GM10248 (cell line): Measurements from ENCODE around the gene EFCAB6.
"Not testable (repeated sequence)": the region's sequence is repeated elsewhere in the genome, so short reads cannot be mapped to it uniquely, and the experiment has no call there.

Source experiments
- CTCF ChIA-PET: fragments of 300-600 bp; sonication (Branson Sonifier 250); formaldehyde crosslinking; extraction: SDS; loops from one replicate; lab custom pipeline; 2021; ENCODE audit warnings: antibody characterized with exemption; lab: Yijun Ruan, JAX
- POLR2A ChIA-PET: fragments of 350-650 bp; sonication (Branson Sonifier 250); formaldehyde crosslinking; extraction: SDS; loops from one replicate; lab custom pipeline; 2020; ENCODE audit warnings: antibody characterized with exemption; lab: Yijun Ruan, JAX
- DNase-seq: peaks from one replicate; pipeline ENCODE4 v3.0.0; 2012; ENCODE audit errors: extremely low spot score
- CTCF ChIP-seq: IDR thresholded peaks from 2 replicates; pipeline ENCODE4 v1.5.1; 2012; ENCODE audit warnings: mild to moderate bottlenecking, low read depth; ENCODE audit errors: extremely low read depth, missing control alignments, control extremely low read depth

Gene EFCAB6

DNA sequence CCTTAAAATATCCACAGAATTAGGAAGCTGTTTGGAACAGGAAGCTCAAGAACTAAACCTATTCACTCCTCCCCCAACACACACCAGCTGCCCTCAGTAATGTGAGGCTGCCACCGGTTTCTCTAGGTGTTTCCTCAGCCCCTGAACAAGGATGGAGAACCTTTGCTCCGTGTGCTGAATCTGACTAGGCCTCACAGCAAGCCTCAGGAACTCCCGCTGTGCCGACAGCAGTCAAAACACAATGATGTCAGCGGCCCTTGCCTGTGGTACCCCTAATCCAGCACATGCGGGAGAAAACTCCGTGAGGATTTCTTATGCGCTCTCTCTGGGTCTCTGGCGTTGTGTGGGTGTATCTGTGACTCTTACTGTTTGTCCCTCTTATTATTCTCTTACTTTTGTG lies 153.3 kb downstream of the EFCAB6 start:
- no peak for TF ChIP-seq CTCF
- POLR2A ChIA-PET: no interaction called here
- no peak for DNase-seq
- CTCF ChIA-PET: no interaction called here

DNA sequence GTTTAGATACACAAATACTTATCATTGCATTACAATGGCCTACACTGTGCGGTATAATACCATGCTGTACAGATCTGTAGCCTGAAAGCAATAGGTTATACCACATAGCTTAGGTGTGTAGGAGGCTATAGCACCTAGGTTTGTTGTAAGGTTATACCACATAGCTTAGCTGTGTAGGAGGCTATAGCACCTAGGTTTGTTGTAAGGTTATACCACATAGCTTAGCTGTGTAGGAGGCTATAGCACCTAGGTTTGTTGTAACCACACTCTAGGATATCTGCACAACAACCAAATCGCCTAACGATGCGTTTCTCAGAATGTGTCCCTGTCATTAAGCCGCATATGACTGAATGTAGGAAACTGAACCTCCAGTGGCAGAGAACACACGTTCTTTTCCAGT lies 155.5 kb downstream of the EFCAB6 start:
- POLR2A ChIA-PET, DNase-seq, CTCF ChIA-PET: not testable (repeated sequence)

DNA sequence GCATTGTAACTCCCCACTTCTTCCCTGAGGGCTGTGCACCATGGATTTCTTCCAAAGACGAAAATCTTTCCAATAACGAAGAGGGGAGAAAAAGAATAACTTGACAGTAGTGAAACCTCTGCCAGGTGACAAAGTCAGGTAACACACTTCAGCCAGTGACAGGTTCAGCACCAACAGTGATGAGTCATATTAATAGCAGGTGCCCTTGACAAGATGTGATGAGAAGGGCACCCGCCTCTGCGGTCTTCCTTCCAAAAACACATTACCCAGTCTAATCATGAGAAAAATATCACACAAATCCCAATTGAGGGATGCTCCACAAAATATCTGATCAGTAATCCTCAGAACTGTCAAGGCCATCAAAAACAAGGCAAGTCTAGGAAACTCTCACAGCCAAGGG lies 157.8 kb downstream of the EFCAB6 start:
- DNase-seq: no peak
- CTCF ChIA-PET: no interaction called here
- no peak for TF ChIP-seq CTCF
- POLR2A ChIA-PET: no interaction called here

DNA sequence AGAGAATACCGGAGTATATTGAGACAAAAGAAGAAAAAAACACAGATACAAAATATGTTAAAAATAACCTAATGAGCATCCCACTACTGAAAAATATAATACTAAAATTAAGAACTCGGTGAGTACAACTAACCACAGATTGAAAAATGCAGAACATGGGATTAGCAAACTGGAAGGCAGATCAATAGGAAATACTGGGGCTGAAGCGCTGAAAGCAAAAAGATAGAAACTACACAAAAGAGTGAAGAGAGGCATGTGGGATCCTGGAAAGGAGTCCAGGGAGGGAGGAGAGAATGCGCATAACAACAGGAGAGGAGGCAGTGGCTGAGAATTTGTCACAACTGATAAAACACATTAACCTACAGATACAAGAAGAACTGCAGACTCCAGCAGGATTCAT lies 159.3 kb downstream of the EFCAB6 start:
- ChIA-PET POLR2A (no interaction called here), CTCF (no interaction called here)
- DNase-seq: no peak
- TF ChIP-seq CTCF: no peak

GRCh38 chr22:43643387-43643786 lies 168.7 kb downstream of the EFCAB6 start:
- DNase-seq: no peak
- no peak for TF ChIP-seq CTCF
- ChIA-PET CTCF (no interaction called here), POLR2A (no interaction called here)

DNA sequence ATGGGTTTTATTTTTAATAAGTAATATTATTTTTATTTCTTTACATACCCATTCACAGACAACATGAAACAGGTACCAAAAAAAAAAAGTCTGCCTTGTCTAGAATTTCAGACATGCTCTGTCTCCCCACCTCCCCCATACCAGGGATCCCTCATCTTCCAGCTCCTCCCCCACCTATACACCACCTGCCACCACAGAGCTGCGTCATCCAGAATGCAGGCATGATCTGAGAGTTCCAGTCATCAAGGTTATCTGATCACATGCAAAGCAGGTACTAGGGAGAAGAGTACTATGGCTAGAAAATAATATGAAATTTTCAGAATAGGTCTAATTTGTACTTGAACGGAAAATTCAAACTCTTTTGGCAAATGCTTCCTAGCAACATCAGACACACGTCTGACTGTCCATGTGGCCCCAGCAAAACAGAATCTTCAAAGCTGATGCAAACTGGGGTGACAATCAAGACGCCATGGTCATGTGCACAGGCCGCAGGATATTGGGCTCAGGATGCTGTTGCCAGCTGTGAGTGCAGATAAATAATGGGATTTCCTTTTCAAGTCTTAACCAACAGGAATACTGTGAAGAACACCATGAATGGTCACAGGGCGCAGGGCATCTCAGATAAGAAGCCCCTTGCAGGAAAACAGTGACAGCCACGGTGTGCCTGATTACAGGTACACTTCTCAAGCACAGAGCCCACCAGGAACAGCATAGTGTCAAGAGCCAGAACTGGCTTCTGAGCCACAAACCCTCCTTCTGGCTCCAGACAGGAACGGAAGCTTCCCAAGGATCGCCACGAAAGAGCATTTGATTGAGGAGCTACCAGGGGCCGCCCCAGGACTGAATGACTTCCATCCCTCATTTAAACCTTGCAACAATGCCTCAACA lies 169.5 kb downstream of the EFCAB6 start:
- POLR2A ChIA-PET: no interaction called here
- no peak for TF ChIP-seq CTCF
- DNase-seq: no peak
- CTCF ChIA-PET: no interaction called here

GRCh38 chr22:43639228-43639948 lies 172.7 kb downstream of the EFCAB6 start:
- ChIA-PET POLR2A (no interaction called here), CTCF (no interaction called here)
- no peak for DNase-seq
- no peak for TF ChIP-seq CTCF
